Chondrocyte (in vitro differentiated cells): ENCODE data around the gene MYH13. TPM values are rescaled to one million over a fixed set of nuclear protein-coding genes. Genes with fewer than 3 reads are reported as not detected.

Experiments
- DNase-seq: peaks from one replicate; pipeline ENCODE4 v3.0.0; 2021; ENCODE audit warnings: mixed read lengths, low spot score
- H3K27ac Mint-ChIP-seq: one replicate; pipeline ENCODE4 v1.8.0; 2021; ENCODE audit warnings: mild to moderate bottlenecking, moderate library complexity, mixed read lengths; ENCODE audit not compliant: unreplicated experiment
- H3K27me3 Mint-ChIP-seq: 2 replicates; pipeline ENCODE4 v1.8.0; 2021; ENCODE audit warnings: low read depth, mixed read lengths
- H3K36me3 Mint-ChIP-seq: 2 replicates; pipeline ENCODE4 v1.8.0; 2021; ENCODE audit warnings: low read depth, mixed read lengths
- H3K4me1 Mint-ChIP-seq: 2 replicates; pipeline ENCODE4 v1.8.0; 2021; ENCODE audit warnings: low read depth, mild to moderate bottlenecking, mixed read lengths
- H3K4me3 Mint-ChIP-seq: one replicate; pipeline ENCODE4 v1.8.0; 2021; ENCODE audit warnings: mild to moderate bottlenecking, moderate library complexity, mixed read lengths; ENCODE audit not compliant: unreplicated experiment
- H3K9me3 Mint-ChIP-seq: 2 replicates; pipeline ENCODE4 v1.8.0; 2021; ENCODE audit warnings: low read depth, mixed read lengths
- long read RNA-seq: library from polyadenylated mRNA; stranded (forward); transcript quantifications from one replicate; pipeline ENCODE4 v2.0.0, GENCODE V29; 2021
- total RNA-seq: library from RNA; stranded (reverse); gene quantifications from 3 replicates; pipeline ENCODE4 v1.2.1, GENCODE V29; 2021
- TF ChIP-seq, protein P1 (sequence below): fragments of 200-600 bp; sonication (generic); IDR thresholded peaks from 2 replicates; pipeline ENCODE4 v1.5.0; 2021; ENCODE audit warnings: antibody characterized with exemption, mild to moderate bottlenecking, moderate library complexity

Gene MYH13
- not detected in 3 replicates for total RNA-seq
- long read RNA-seq = 0 reads

GRCh38 chr17:10372906-10373305, at the start of gene MYH13:
Gene MYH13 (minus strand): TSS chr17:10373006. CDS start chr17:10364530, 8,476 bp downstream.
- Mint-ChIP-seq H3K36me3 (no peaks in the 10 kb centered on the region), H3K9me3 (no peaks in the 10 kb centered on the region), H3K4me3 (no peak within 1 kb of the TSS), H3K27me3 (peaks cover 4% of the 10 kb centered on the region), H3K4me1 (no peaks in the 10 kb centered on the region), H3K27ac (no peak within 1 kb of the TSS)
- no peak for DNase-seq
- TF ChIP-seq, protein P1, sequence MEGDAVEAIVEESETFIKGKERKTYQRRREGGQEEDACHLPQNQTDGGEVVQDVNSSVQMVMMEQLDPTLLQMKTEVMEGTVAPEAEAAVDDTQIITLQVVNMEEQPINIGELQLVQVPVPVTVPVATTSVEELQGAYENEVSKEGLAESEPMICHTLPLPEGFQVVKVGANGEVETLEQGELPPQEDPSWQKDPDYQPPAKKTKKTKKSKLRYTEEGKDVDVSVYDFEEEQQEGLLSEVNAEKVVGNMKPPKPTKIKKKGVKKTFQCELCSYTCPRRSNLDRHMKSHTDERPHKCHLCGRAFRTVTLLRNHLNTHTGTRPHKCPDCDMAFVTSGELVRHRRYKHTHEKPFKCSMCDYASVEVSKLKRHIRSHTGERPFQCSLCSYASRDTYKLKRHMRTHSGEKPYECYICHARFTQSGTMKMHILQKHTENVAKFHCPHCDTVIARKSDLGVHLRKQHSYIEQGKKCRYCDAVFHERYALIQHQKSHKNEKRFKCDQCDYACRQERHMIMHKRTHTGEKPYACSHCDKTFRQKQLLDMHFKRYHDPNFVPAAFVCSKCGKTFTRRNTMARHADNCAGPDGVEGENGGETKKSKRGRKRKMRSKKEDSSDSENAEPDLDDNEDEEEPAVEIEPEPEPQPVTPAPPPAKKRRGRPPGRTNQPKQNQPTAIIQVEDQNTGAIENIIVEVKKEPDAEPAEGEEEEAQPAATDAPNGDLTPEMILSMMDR = no peak

GRCh38 chr17:10421900-10422542, 49.2 kb upstream of the MYH13 start, which contains the start of gene MYH8:
Gene MYH8 (minus strand): TSS chr17:10421950. CDS start chr17:10420227, 1,723 bp downstream.
- Mint-ChIP-seq H3K27ac (no peak within 1 kb of the TSS), H3K9me3 (no peaks in the 10 kb centered on the region), H3K4me1 (no peaks in the 10 kb centered on the region), H3K27me3 (peaks cover 4% of the 10 kb centered on the region), H3K4me3 (no peak within 1 kb of the TSS), H3K36me3 (no peaks in the 10 kb centered on the region)
- TF ChIP-seq, protein P1 = no peak
- no peak for DNase-seq

- peaks cover 2% of the 10 kb centered on the region for H3K27me3 Mint-ChIP-seq
- H3K27ac Mint-ChIP-seq = no peak overlapping the region
- no peaks in the 10 kb centered on the region for H3K9me3 Mint-ChIP-seq
- H3K4me3 Mint-ChIP-seq = no peak overlapping the region
- no peaks in the 10 kb centered on the region for H3K36me3 Mint-ChIP-seq
- no peaks in the 10 kb centered on the region for H3K4me1 Mint-ChIP-seq
- DNase-seq = no peak
- TF ChIP-seq, protein P1 = no peak
Observed at GRCh38 chr17:10421211-10421610, 48.4 kb upstream of the MYH13 start.

DNA sequence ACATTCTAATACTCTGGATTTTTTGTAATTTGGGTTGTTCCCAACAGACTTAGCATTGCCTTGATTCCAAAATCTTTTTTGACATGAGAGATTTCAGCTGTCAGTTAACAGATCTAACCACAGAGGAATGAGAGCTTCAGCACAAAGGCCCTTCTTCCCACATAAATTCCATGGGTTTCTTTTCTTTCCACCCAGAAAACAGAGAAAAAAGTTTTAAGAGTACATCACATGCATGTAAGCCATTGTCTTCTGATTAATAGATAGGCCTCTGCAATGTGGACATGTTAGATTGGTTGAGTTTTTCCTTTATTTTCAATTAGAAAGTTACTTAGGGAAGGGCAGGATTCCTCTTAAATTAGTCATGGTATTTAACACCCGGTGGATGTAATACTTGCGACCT, 48.0 kb upstream of the MYH13 start:
- TF ChIP-seq, protein P1 = no peak
- Mint-ChIP-seq H3K9me3 (no peaks in the 10 kb centered on the region), H3K36me3 (no peaks in the 10 kb centered on the region), H3K27me3 (peaks cover 2% of the 10 kb centered on the region), H3K4me3 (no peak overlapping the region), H3K27ac (no peak overlapping the region), H3K4me1 (no peaks in the 10 kb centered on the region)
- no peak for DNase-seq

- H3K27ac Mint-ChIP-seq = no peak overlapping the region
- no peaks in the 10 kb centered on the region for H3K36me3 Mint-ChIP-seq
- H3K4me3 Mint-ChIP-seq = no peak overlapping the region
- H3K9me3 Mint-ChIP-seq = no peaks in the 10 kb centered on the region
- H3K4me1 Mint-ChIP-seq = no peaks in the 10 kb centered on the region
- no peak for DNase-seq
- TF ChIP-seq, protein P1 = no peak
- H3K27me3 Mint-ChIP-seq = no peaks in the 10 kb centered on the region
Observed at GRCh38 chr17:10417431-10417830, 44.6 kb upstream of the MYH13 start.
